SU-DHL-6 (cell line): ENCODE results near the gene DGCR6.
"Not testable (repeated sequence)": the region's sequence is repeated elsewhere in the genome, so short reads cannot be mapped to it uniquely, and the experiment has no call there.

Source experiments
- H2AFZ ChIP-seq: fragments of 200-600 bp; sonication (generic); 2 replicates; pipeline ENCODE4 v1.6.1; 2014; ENCODE audit warnings: low read depth, mild to moderate bottlenecking, moderate library complexity, mixed read lengths, antibody characterized with exemption, low read length; ENCODE audit not compliant: severe bottlenecking
- H3F3A ChIP-seq: fragments of 200-600 bp; shearing (Covaris generic); 2 replicates; pipeline ENCODE4 v1.6.0; 2016; ENCODE audit warnings: antibody characterized with exemption, mild to moderate bottlenecking; ENCODE audit not compliant: insufficient read depth
- H3K27ac ChIP-seq: fragments of 200-600 bp; sonication (generic); 2 replicates; pipeline ENCODE4 v1.5.1; 2016; ENCODE audit warnings: low read depth, mild to moderate bottlenecking, low read length, moderate library complexity, mixed read lengths
- H3K27me3 ChIP-seq: fragments of 200-600 bp; sonication (generic), shearing (Covaris generic); 2 replicates; pipeline ENCODE4 v1.6.0; 2014; ENCODE audit warnings: mild to moderate bottlenecking, low read length
- H3K36me3 ChIP-seq: fragments of 200-600 bp; sonication (generic); 2 replicates; pipeline ENCODE4 v1.6.1; 2014; ENCODE audit warnings: mild to moderate bottlenecking, low read length, mixed read lengths
- H3K4me2 ChIP-seq: fragments of 300-600, 200-600 bp; shearing (Covaris generic), sonication (generic); 2 replicates; pipeline ENCODE4 v1.6.0; 2014; ENCODE audit warnings: low read length, low read depth, mild to moderate bottlenecking; ENCODE audit not compliant: poor library complexity, severe bottlenecking
- H3K4me3 ChIP-seq: fragments of 200-600 bp; sonication (generic); 2 replicates; pipeline ENCODE4 v1.5.1; 2014; ENCODE audit warnings: antibody characterized with exemption, low read length, mild to moderate bottlenecking, mixed read lengths; ENCODE audit not compliant: insufficient read depth, poor library complexity, severe bottlenecking
- H3K79me2 ChIP-seq: fragments of 200-600 bp; sonication (generic); 2 replicates; pipeline ENCODE4 v1.6.1; 2014; ENCODE audit warnings: mild to moderate bottlenecking, low read length, moderate library complexity; ENCODE audit not compliant: insufficient read depth
- H3K9ac ChIP-seq: fragments of 200-600 bp; sonication (generic); 2 replicates; pipeline ENCODE4 v1.7.0; 2014; ENCODE audit warnings: mild to moderate bottlenecking, low read length
- H3K9me2 ChIP-seq: fragments of 200-600 bp; sonication (generic); replicated peaks from 2 replicates; pipeline ENCODE4 v1.6.1; 2014; ENCODE audit warnings: low read length; ENCODE audit not compliant: insufficient read depth
- H3K9me3 ChIP-seq: fragments of 200-600 bp; sonication (generic); 2 replicates; pipeline ENCODE4 v1.6.1; 2014; ENCODE audit warnings: low read length, mixed read lengths; ENCODE audit not compliant: insufficient read depth
- H4K20me1 ChIP-seq: fragments of 200-600 bp; sonication (generic); 2 replicates; pipeline ENCODE4 v1.6.1; 2014; ENCODE audit warnings: low read depth, mild to moderate bottlenecking, antibody characterized with exemption, low read length, moderate library complexity, mixed read lengths
- CTCF ChIP-seq: fragments of 200-600 bp; sonication (generic); IDR thresholded peaks from one replicate; pipeline ENCODE4 v1.5.1; 2017; ENCODE audit warnings: antibody characterized with exemption, mild to moderate bottlenecking, low read length, moderate library complexity; ENCODE audit not compliant: insufficient read depth, poor library complexity, severe bottlenecking
- EZH2phosphoT487 ChIP-seq: fragments of 200-600 bp; sonication (generic), shearing (Covaris generic); conservative IDR thresholded peaks from 2 replicates; pipeline ENCODE4 v1.6.1; 2018; ENCODE audit warnings: mild to moderate bottlenecking, antibody characterized with exemption, low read length, moderate library complexity, mixed read lengths

DGCR6 gene

GRCh38 chr22:18893775-18894174 is 12.3 kb upstream of the DGCR6 start:
- not testable (repeated sequence) for H3K27me3 ChIP-seq, H3K4me2 ChIP-seq, H2AFZ ChIP-seq, H3K27ac ChIP-seq, H3K36me3 ChIP-seq, H3K79me2 ChIP-seq, H3K9me2 ChIP-seq, H3F3A ChIP-seq, H3K9ac ChIP-seq, H3K4me3 ChIP-seq, H3K9me3 ChIP-seq, H4K20me1 ChIP-seq

DNA sequence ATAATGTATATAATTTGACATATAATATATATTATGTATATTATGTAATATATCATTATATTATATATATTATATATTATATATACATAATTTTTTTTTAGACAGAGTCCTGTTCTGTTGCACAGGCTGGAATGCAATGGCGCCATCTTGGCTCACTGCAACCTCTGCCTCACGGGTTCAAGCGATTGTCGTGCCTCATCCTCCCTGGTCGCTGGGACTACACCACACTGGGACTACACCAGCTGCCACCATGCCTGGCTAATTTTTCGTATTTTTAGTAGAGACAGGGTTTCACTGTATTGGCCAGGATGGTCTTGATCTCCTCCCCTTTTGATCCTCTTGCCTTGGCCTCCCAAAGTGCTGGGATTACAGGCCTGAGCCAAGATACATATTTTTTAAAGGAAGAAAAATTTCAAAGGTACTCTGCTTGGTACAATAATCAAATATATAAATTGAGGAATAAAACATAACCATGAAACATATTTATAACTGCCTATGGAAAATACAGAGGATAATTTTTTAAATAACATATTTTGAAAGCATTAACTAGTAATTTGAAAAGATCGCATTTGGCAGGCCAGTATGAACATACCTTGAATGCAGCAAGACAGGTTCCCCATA is 10.0 kb upstream of the DGCR6 start:
- not testable (repeated sequence) for H4K20me1 ChIP-seq, H3K4me3 ChIP-seq, H2AFZ ChIP-seq, H3K9me3 ChIP-seq, H3K4me2 ChIP-seq, H3K36me3 ChIP-seq, H3K27ac ChIP-seq, H3F3A ChIP-seq, H3K9ac ChIP-seq, H3K27me3 ChIP-seq, H3K9me2 ChIP-seq, H3K79me2 ChIP-seq

DNA sequence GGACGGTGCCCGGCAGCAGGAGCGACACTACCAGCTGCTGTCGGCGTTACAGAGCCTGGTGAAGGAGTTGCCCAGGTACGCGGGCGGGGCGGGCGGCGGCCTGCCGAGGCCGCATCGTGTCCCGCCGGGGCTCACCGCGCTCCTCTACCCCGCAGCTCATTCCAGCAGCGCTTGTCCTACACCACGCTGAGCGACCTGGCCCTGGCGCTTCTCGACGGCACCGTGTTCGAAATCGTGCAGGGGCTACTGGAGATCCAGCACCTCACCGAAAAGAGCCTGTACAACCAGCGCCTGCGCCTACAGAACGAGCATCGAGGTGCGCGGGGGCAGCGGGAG is 258 bp downstream of the DGCR6 start:
- not testable (repeated sequence) for H3K4me2 ChIP-seq, H4K20me1 ChIP-seq, H3F3A ChIP-seq, H3K9me3 ChIP-seq, H3K4me3 ChIP-seq, H2AFZ ChIP-seq, H3K36me3 ChIP-seq, H3K27me3 ChIP-seq, H3K9me2 ChIP-seq, H3K9ac ChIP-seq, H3K79me2 ChIP-seq, H3K27ac ChIP-seq

DNA sequence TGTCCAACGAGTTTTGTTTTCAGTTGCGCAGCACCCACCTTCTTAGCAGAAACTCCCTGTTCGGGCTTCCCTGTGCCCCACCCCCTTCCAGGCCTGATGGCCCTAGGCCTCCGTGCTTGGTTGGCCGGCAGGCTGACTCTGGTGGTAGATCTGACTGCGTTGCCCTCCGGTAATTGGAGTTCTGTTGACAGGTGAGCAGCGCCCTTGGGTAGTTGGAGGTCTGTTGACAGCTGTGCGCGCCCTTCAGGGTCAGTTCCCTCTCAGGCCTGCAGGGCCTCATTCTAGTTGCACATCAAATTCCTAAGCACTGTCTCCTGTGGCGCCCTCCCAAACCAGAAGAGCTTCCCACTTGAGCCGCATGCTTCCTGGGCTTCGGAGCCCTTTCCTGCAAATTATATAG is 776 bp downstream of the DGCR6 start:
- Histone ChIP-seq H3F3A (no peaks in the 10 kb centered on the region), H3K9ac (no peak overlapping the region), H2AFZ (no peak overlapping the region), H3K4me2 (no peak overlapping the region), H3K4me3 (no peak overlapping the region), H3K9me3 (no peaks in the 10 kb centered on the region), H4K20me1 (no peaks in the 10 kb centered on the region), H3K79me2 (no peaks in the 10 kb centered on the region), H3K27ac (no peak overlapping the region), H3K9me2 (no peaks in the 10 kb centered on the region), H3K27me3 (no peaks in the 10 kb centered on the region), H3K36me3 (no peaks in the 10 kb centered on the region)
- TF ChIP-seq EZH2phosphoT487 (no peak), CTCF (no peak)

DNA sequence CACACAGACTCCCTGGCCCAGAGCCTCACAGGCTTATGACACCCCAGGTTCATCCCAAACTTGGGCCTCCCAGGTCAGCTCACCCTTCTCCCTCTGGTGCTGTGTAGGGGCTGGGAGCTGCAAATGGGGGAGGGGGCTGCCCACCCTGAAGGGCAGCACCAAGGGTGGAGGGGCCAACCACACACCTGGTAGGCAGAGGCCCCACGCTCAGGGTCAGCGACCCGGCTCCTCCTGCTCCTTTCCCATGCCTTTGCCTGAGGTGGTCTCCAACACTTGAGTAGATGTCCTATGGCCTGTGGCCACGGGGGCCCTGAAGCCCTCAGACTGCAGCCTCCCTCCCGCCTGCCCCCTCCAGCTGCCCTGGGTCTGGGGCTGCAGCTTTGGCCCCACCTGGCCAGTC is 3.4 kb downstream of the DGCR6 start:
- H3K79me2 ChIP-seq, result no peaks in the 10 kb centered on the region
- no peak overlapping the region for H3K4me3 ChIP-seq
- H3K27me3 ChIP-seq, result no peaks in the 10 kb centered on the region
- no peak overlapping the region for H3K27ac ChIP-seq
- H2AFZ ChIP-seq, result no peak overlapping the region
- no peak overlapping the region for H3K4me2 ChIP-seq
- no peaks in the 10 kb centered on the region for H3F3A ChIP-seq
- no peaks in the 10 kb centered on the region for H3K9me2 ChIP-seq
- no peaks in the 10 kb centered on the region for H3K36me3 ChIP-seq
- no peak overlapping the region for H3K9ac ChIP-seq
- TF ChIP-seq CTCF (no peak), EZH2phosphoT487 (no peak)
- H3K9me3 ChIP-seq, result no peaks in the 10 kb centered on the region
- no peaks in the 10 kb centered on the region for H4K20me1 ChIP-seq

GRCh38 chr22:18911535-18911934 is 5.4 kb downstream of the DGCR6 start:
- H3K9me3 ChIP-seq, H4K20me1 ChIP-seq, H3K9ac ChIP-seq, H2AFZ ChIP-seq, H3K4me3 ChIP-seq, H3K36me3 ChIP-seq, H3F3A ChIP-seq, H3K27ac ChIP-seq, H3K9me2 ChIP-seq, H3K79me2 ChIP-seq, H3K27me3 ChIP-seq, H3K4me2 ChIP-seq: not testable (repeated sequence)
